NOMO-1 treated with DMSO at 0.1 percent for 48 hours (cell line): ENCODE results near the gene CSHL1.
"Not testable (repeated sequence)": the region's sequence is repeated elsewhere in the genome, so short reads cannot be mapped to it uniquely, and the experiment has no call there.

Experiments
- DNase-seq: peaks from one replicate; lab custom pipeline; 2025; ENCODE audit not compliant: unreplicated experiment; lab: John Stamatoyannopoulos, UW

The CSHL1 gene

DNA sequence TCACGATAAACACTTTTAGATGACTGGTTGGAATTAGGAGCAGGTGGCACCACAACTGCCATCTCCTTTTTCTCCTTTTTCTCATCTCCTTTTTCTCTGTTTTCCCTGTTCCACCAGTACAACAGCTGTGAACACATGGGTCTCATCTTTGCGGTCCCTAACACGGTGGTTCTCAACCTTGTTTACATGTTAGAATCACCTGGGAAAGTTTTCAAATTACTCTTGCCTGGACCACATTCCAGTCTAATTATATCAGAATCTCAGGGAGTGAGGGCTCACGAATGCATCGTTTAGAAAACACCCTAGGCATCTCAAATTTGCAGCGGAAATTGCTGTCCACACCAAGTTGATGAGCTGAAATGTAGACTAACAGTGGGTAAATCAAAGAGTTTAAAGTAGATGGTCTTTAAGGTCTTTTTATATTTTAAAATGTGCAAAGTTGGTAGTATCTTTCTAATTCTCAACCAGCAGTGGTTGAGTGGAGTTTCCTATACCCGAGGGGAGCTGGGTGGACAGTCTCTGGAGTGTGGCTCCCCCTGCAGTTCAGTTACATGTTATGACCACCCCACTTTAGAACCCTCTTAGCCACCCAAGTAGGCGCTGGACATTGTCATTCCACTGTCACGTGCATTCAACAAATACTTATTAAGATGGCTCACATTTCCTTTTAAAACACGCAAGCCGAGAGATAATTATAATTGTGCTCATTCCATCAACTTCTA lies 18.6 kb downstream of the CSHL1 start:
- DNase-seq: not testable (repeated sequence)

DNA sequence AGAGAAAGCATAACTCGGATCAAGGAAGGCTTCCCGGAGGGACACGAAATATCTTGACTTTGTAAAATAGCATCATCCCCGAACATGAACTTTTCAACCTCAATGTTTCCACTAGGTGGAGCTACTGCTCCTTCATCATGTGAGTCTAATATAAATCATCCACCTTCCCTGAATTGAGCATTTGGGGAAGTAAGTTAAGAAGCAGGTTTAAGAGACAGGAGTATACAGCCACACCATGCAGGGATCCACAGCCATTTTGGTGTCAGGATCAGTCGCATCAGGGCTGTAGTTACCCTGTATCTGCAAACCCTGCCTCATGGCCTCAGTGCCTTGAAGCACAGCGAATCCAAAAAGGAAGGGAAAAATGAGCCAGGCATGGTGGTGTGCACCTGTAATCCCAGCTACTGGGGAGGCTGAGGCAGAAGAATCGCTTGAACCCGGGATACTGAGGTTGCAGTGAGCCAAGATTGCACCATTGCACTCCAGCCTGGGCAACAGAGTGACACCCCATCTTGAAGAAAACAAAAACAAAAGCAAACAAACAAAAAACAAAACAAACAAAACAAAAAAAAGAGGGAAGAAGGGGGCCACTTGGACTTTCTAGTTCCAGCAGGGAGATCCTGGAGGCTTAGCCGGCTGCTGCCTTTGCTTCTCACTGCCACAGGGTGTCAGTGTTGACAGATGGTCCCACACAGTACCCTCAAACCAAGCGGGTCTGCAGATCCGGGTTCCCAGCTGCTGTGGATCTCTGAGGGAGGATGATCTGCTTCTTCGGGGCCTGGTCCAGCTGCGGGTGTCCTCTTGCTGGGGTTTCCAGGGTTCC lies 21.8 kb downstream of the CSHL1 start:
- DNase-seq: peak; percentile 10

- not testable (repeated sequence) for DNase-seq
Measured at GRCh38 chr17:63885119-63885518, 25.9 kb downstream of the CSHL1 start.

GRCh38 chr17:63882626-63883126 lies 28.4 kb downstream of the CSHL1 start:
- not testable (repeated sequence) for DNase-seq

DNA sequence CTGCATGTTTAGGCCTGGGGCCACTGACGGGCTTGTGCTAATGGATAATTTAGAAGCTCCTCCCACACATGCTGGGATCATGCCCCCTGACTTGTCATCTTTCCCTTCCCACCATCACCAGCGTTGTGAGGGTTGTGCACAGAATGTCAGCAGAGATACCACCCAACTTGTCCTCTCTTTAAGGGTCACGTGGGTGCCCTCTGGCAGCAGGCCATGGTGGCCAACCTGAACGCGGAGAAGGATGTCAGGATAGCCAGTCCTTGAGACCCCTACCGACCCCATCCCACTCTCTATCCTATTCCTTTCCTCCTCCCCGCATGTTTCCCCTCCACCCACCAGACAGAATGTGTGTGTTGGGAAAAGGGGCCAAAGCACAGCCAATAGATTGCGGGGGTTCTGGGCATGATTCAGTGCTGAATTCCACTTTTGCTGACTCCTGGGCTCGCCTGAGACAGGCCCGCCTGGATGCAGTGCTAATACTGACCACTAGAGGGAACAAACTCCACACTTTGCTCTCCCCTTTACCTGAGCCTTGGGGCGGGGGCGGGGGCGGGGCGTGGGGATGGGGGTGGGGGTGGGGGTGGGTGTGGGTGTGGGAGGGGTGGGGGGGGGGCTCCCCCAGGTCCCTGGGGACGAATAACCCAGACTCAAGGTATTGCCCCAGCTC lies 29.0 kb downstream of the CSHL1 start, which contains the start of gene GH2:
GH2 (minus strand) TSS at position 10 of the 667 bp plus-strand sequence. CDS start 143 bp downstream, outside the sequence.
- peak; percentile 44 for DNase-seq

DNA sequence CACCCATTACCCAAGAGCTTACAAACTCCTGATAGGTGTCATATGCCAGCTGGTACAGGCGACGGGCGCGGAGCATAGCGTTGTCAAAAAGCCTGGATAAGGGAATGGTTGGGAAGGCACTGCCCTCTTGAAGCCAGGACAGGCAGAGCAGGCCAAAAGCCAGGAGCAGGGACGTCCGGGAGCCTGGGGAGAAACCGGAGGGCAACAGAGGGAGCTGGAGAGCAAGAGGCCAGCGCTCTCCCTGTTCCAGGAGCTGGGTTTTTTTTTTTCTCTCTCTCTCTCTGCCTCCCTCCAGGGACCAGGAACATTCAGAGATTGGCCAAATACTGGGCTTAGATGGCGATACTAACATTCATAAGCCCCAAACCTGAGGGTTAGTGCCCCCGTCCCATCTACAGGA lies 29.7 kb downstream of the CSHL1 start:
- DNase-seq: not testable (repeated sequence)

DNA sequence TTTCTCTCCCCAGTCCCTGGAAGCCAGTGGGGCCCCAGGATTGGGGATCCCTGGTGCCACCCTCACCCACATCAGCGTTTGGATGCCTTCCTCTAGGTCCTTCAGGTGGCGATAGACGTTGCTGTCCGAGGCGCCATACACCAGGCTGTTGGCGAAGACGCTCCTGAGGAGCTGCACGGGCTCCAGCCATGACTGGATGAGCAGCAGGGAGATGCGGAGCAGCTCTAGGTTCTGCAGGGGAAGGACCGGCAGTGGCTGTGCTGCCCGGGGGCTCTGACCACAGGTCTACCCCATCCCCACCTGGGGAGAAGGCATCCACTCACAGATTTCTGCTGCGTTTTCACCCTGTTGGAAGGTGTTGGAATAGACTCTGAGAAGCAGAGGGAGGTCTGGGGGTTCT lies 30.4 kb downstream of the CSHL1 start:
- no peak for DNase-seq

DNA sequence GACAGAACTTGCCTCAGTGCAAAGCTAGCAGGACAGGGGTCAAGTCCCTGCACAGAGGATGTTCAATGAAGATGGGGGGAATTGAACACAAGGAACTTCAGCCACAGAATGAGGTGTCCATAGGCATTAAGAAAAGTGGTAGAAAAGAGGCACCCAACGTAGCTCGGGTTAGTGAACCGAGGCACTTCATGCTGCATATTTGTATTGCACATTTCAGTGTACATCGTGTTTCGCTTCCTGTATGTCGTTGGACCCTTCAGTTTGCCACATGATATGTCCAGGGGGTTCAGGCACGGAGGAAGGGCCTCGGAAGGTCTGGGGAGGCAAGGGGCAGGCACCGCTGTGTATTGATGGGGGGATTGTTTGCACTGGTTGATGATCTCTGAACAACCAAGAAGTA lies 32.6 kb downstream of the CSHL1 start:
- not testable (repeated sequence) for DNase-seq

DNA sequence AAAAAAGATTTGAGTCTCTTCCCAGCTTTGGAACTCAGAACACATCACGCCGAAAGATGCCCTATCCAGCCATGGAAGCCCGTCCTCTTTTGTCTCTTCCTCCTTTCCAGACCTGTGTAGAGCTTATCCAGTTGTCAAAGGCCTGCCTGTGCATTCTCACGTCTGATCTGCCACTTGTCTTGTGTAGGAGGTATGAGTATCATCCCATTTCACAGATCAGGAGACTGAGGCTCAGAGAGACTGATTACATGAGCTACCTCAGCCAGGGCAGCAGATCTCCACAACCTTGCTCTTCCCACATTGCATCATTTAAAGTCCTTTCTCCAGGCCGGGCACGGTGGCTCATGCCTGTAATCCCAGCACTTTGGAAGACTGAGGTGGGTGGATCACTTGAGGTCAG lies 36.4 kb downstream of the CSHL1 start:
- not testable (repeated sequence) for DNase-seq

GRCh38 chr17:63874061-63874626 lies 36.9 kb downstream of the CSHL1 start:
- DNase-seq: not testable (repeated sequence)

- DNase-seq: not testable (repeated sequence)
Measured at GRCh38 chr17:63873577-63873976, 37.5 kb downstream of the CSHL1 start, which contains the start of gene CSH2. Gene CSH2 (minus strand): TSS chr17:63873677. CDS start chr17:63873614, 63 bp downstream.

DNA sequence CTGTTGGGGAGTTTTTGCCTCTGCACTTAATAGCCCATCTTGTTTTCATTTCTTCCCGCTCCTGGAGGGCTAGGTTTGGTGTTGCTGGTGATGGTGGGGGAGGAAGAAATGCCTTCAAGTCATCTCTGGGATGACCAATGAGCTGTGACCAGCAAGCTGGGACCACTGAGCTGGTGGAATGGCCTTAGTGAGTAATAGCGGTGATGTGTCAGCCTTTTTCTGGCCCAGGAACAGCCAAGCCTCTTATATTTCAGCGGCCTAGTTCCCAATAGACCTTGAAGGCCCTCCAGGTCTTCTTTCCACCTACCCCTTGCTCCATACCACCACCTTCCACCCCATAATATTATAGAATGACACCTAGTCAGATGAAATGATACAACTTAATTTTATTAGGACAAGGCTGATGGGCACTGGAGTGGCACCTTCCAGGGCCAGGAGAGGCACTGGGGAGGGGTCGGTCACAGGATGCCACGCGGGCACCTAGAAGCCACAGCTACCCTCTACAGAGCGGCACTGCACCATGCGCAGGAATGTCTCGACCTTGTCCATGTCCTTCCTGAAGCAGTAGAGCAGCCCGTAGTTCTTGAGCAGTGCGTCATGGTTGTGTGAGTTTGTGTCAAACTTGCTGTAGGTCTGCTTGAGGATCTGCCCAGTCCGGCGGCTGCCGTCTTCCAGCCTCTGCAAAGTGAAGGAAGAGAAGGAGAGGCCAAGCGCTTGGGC lies 39.3 kb downstream of the CSHL1 start:
- DNase-seq: not testable (repeated sequence)

GRCh38 chr17:63870292-63870665 lies 40.8 kb downstream of the CSHL1 start:
- not testable (repeated sequence) for DNase-seq

GRCh38 chr17:63869491-63870291 lies 41.4 kb downstream of the CSHL1 start:
- DNase-seq: not testable (repeated sequence)

DNA sequence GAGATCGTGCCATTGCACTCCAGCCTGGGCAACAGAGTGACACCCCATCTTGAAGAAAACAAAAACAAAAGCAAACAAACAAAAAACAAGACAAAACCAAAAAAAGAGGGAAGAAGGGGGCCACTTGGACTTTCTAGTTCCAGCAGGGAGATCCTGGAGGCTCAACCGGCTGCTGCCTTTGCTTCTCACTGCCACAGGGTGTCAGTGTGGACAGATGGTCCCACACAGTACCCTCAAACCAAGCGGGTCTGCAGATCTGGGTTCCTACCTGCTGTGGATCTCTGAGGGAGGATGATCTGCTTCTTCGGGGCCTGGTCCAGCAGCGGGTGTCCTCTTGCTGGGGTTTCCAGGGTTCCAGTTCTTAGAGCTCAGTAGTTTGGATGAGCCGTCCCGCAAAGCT lies 44.4 kb downstream of the CSHL1 start:
- DNase-seq: not testable (repeated sequence)
